H1 (cell line): Measurements from ENCODE around the gene IL17RD.

Experiments
- CTCF ChIP-seq, 3 experiments: IDR thresholded peaks; 1 replicate in 2 of 3; 2 replicates in 1 of 3; pipeline versions ENCODE4 v1.5.1 to v1.6.1; 2011; ENCODE audit warnings: low read length in 3 of 3, mild to moderate bottlenecking in 3 of 3, inconsistent platforms in 2 of 3, low read depth in 1 of 3, moderate library complexity in 1 of 3; ENCODE audit not compliant: insufficient read depth in 1 of 3; ENCODE audit errors: control extremely low read depth in 1 of 3
- GTF2F1 ChIP-seq: IDR thresholded peaks from 2 replicates; pipeline ENCODE4 v1.6.1; 2012; ENCODE audit warnings: low read depth, low read length, improper control_type of control experiment, borderline replicate concordance
- MAFK ChIP-seq: IDR thresholded peaks from 2 replicates; pipeline ENCODE4 v1.6.1; 2012; ENCODE audit warnings: low read depth, mild to moderate bottlenecking, improper control_type of control experiment, low read length
- MAX ChIP-seq: IDR thresholded peaks from 2 replicates; pipeline ENCODE4 v1.6.1; 2012; ENCODE audit warnings: inconsistent platforms
- POLR2A ChIP-seq, 2 experiments: IDR thresholded peaks; 1 replicate in 1 of 2; 2 replicates in 1 of 2; pipeline ENCODE4 v1.6.1; 2011; ENCODE audit warnings: low read depth in 2 of 2, low read length in 2 of 2, mild to moderate bottlenecking in 2 of 2; ENCODE audit errors: control extremely low read depth in 1 of 2
- POLR2AphosphoS5 ChIP-seq: IDR thresholded peaks from 2 replicates; pipeline ENCODE4 v1.6.1; 2011; ENCODE audit warnings: low read depth, low read length
- SP2 ChIP-seq: IDR thresholded peaks from 2 replicates; pipeline ENCODE4 v1.6.1; 2012; ENCODE audit warnings: mild to moderate bottlenecking, low read length, inconsistent platforms
- TCF12 ChIP-seq: IDR thresholded peaks from 2 replicates; pipeline ENCODE4 v1.6.1; 2011; ENCODE audit warnings: low read depth, mild to moderate bottlenecking, low read length
- USF2 ChIP-seq: IDR thresholded peaks from 2 replicates; pipeline ENCODE4 v1.6.1; 2011; ENCODE audit warnings: low read length, improper control_type of control experiment
- YY1 ChIP-seq: IDR thresholded peaks from 2 replicates; pipeline ENCODE4 v1.6.1; 2011; ENCODE audit warnings: low read depth, mild to moderate bottlenecking, low read length

- TF ChIP-seq MAX = no peak
- TF ChIP-seq TCF12 = no peak
- TF ChIP-seq CTCF (IDR thresholded peaks at IDR 0.05; ENCODE audit: control extremely low read depth in 1 of 3, insufficient read depth in 1 of 3, low read depth in 1 of 3, low read length in 3 of 3) = no peak
- no peak for TF ChIP-seq POLR2A (IDR thresholded peaks at IDR 0.05; ENCODE audit: control extremely low read depth in 1 of 2, low read depth in 2 of 2, low read length in 2 of 2)
- no peak for TF ChIP-seq POLR2AphosphoS5
- TF ChIP-seq USF2 = no peak
- TF ChIP-seq MAFK = no peak
- TF ChIP-seq YY1 = no peak
- no peak for TF ChIP-seq SP2
- no peak for TF ChIP-seq GTF2F1
Observed at GRCh38 chr3:57064572-57064971, 100.6 kb downstream of the IL17RD start.
